Adrenal gland (tissue), 12 donors: ENCODE measurements around the gene TMEM150C. TPM values are rescaled to one million over a fixed set of nuclear protein-coding genes. Genes with fewer than 3 reads are reported as not detected.

ENCODE experiments used
- DNase-seq, 7 donors: peaks; one replicate each; pipeline ENCODE4 v3.0.0-alpha.2; 2019 to 2020
- H3K27ac ChIP-seq, 5 donors: fragments of 200-600 bp; sonication (generic) in 4 of 5; 1 replicate in 3 of 5; 2 replicates in 2 of 5; pipeline versions ENCODE4 v1.5.1 to v1.8.0; 2016 to 2020; ENCODE audit warnings: mild to moderate bottlenecking in 1 of 5
- H3K27me3 ChIP-seq: fragments of 200-600 bp; 2 replicates; pipeline ENCODE4 v1.8.0; 2021
- H3K36me3 ChIP-seq, 2 donors: fragments of 200-600 bp; replicated peaks in 1 of 2; 1 replicate in 1 of 2; 2 replicates in 1 of 2; pipeline versions ENCODE4 v1.5.1 to v1.8.0; 2018 to 2022
- H3K4me1 ChIP-seq, 2 donors: fragments of 200-600 bp; replicated peaks in 1 of 2; 1 replicate in 1 of 2; 2 replicates in 1 of 2; pipeline versions ENCODE4 v1.5.1 to v1.8.0; 2018 to 2021
- H3K4me3 ChIP-seq, 4 donors: fragments of 200-600 bp; sonication (generic) in 3 of 4; one replicate each; pipeline ENCODE4 v1.5.1; 2016 to 2018
- H3K9me3 ChIP-seq, 3 donors: fragments of 200-600 bp; sonication (generic) in 1 of 3; replicated peaks in 1 of 3; 1 replicate in 2 of 3; 2 replicates in 1 of 3; pipeline versions ENCODE4 v1.5.1 to v1.8.0; 2016 to 2021
- POLR2A ChIP-seq, 2 donors: fragments of 450-650 bp; IDR thresholded peaks; one replicate each; pipeline ENCODE4 v1.6.1; 2017; ENCODE audit warnings: antibody characterized with exemption in 2 of 2, mild to moderate bottlenecking in 2 of 2, moderate library complexity in 1 of 2
- WGBS, 4 donors: extraction: QIAGEN DNeasy Blood & Tissue Kit in 2 of 4; methylation state at CpG; one replicate each; pipeline versions ENCODE4 v1.1.5 to v1.1.7; 2013 to 2017; 5-methylcytosine and 5-hydroxymethylcytosine counted together
- intact Hi-C, 2 donors: fragments of 100-400 bp; cut with DNase I; formaldehyde crosslinking; loops; one replicate each; pipeline versions ENCODE4 v1.14.1 to v1.15.0; 2022 to 2023
- polyA plus RNA-seq, 3 donors: library from polyadenylated mRNA; stranded (reverse); fragments of 200-250 nt in 2 of 3; fragments of 350-450 nt in 1 of 3; fragmentation: Illumina TruSeq in 1 of 3; extraction: RNeasy Lipid Tissue Mini Kit (QIAGEN cat#74804) in 1 of 3; gene quantifications; one replicate each; pipeline ENCODE4 v1.2.3, GENCODE V29; 2013 to 2014
- total RNA-seq, 9 donors: library from RNA; depleted of rRNA in 4 of 9; stranded (reverse); fragments of >200 nt in 4 of 9; fragments of 120-200 nt in 1 of 9; fragmentation: NEBNext Ultra II Directional in 1 of 9; extraction: Animal tissue kit (Norgen Biotek cat#: 25700) in 1 of 9; gene quantifications; one replicate each; pipeline versions ENCODE4 v1.1.0 to v1.2.4, GENCODE V29; 2013 to 2023
- TF ChIP-seq, protein P1 (sequence below), 6 experiments: fragments of 450-650 bp in 4 of 6; fragments of 200-600 bp in 2 of 6; sonication (generic) in 1 of 6; IDR thresholded peaks; 1 replicate in 5 of 6; 2 replicates in 1 of 6; pipeline versions ENCODE4 v1.5.1 to v1.8.0; 2016 to 2021; ENCODE audit warnings: antibody characterized with exemption in 6 of 6, mild to moderate bottlenecking in 2 of 6, moderate library complexity in 1 of 6
- donor health status: healthy with polysubstance abuse.
- donor health status: Bipolar disorder and iron deficiency.
- donor health status: DM: yes; HTN: yes; CAD: no.
- donor health status: DM: no; HTN: no; CAD: no.
- donor health status: DM: no; HTN: no; CAD: no.
- donor health status: DM: yes; HTN: yes; CAD: no.

The TMEM150C gene
- total and polyA plus RNA-seq, 12 donors, result 8.0 to 254 (median 76.0) TPM

GRCh38 chr4:82519776-82520175 is 42.0 kb downstream of the TMEM150C start:
- H3K27ac ChIP-seq, result peak overlapping the region in 2 of 5 donors; percentile 7 to 19
- H3K9me3 ChIP-seq, result no peaks in the 10 kb centered on the region
- peaks cover 12 to 17% of the 10 kb centered on the region in 2 donors for H3K4me1 ChIP-seq
- no peak overlapping the region for H3K4me3 ChIP-seq
- WGBS, 4 donors, result 30 to 34% (median 32%) methylated on average over 2 of the region's 2 CpGs
- TF ChIP-seq, protein P1, sequence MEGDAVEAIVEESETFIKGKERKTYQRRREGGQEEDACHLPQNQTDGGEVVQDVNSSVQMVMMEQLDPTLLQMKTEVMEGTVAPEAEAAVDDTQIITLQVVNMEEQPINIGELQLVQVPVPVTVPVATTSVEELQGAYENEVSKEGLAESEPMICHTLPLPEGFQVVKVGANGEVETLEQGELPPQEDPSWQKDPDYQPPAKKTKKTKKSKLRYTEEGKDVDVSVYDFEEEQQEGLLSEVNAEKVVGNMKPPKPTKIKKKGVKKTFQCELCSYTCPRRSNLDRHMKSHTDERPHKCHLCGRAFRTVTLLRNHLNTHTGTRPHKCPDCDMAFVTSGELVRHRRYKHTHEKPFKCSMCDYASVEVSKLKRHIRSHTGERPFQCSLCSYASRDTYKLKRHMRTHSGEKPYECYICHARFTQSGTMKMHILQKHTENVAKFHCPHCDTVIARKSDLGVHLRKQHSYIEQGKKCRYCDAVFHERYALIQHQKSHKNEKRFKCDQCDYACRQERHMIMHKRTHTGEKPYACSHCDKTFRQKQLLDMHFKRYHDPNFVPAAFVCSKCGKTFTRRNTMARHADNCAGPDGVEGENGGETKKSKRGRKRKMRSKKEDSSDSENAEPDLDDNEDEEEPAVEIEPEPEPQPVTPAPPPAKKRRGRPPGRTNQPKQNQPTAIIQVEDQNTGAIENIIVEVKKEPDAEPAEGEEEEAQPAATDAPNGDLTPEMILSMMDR (IDR thresholded peaks at IDR 0.05), result no peak
- TF ChIP-seq POLR2A (IDR thresholded peaks at IDR 0.05), result no peak
- H3K27me3 ChIP-seq, result no peaks in the 10 kb centered on the region
- no peak for DNase-seq
- intact Hi-C loops, result no loop called here
- H3K36me3 ChIP-seq, result no peaks in the 10 kb centered on the region

DNA sequence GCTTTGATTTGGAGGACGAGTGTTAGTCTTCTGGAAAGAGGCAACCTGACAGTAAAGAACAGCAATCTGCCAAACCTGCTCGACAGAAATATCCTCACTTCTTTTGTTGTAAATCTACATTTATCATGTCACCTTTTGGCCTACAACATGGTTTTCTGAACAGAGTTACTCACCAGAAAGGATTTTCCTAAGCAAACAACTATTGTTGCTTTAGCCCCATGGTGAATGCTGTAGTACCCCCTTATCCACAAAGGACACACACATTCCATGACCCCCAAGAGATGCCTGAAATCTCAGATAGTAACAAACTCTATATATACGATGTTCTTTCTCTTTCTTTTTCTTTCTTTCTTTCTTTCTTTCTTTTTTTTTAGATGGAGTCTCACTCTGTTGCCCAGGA is 42.7 kb downstream of the TMEM150C start:
- WGBS, 4 donors, result 50 to 59% (median 57%) methylated on average over 3 of the region's 3 CpGs
- no peak for TF ChIP-seq POLR2A (IDR thresholded peaks at IDR 0.05)
- TF ChIP-seq, protein P1 (IDR thresholded peaks at IDR 0.05), result no peak
- intact Hi-C loops, result no loop called here
- Histone ChIP-seq H3K36me3 (no peaks in the 10 kb centered on the region), H3K27me3 (no peaks in the 10 kb centered on the region), H3K4me1 (peaks cover 12 to 17% of the 10 kb centered on the region in 2 donors), H3K9me3 (no peaks in the 10 kb centered on the region), H3K4me3 (no peak overlapping the region), H3K27ac (peak overlapping the region in 1 of 5 donors; percentile 19)
- no peak for DNase-seq

- intact Hi-C loops, result no loop called here
- no peak for DNase-seq
- Histone ChIP-seq H3K4me3 (no peak overlapping the region), H3K4me1 (peaks cover 16 to 17% of the 10 kb centered on the region in 2 donors), H3K9me3 (no peaks in the 10 kb centered on the region), H3K27ac (no peak overlapping the region), H3K36me3 (no peaks in the 10 kb centered on the region), H3K27me3 (no peaks in the 10 kb centered on the region)
- 45 to 55% (median 53%) methylated on average over 2 of the region's 2 CpGs for WGBS, 4 donors
- TF ChIP-seq, protein P1 (IDR thresholded peaks at IDR 0.05), result no peak
- TF ChIP-seq POLR2A (IDR thresholded peaks at IDR 0.05), result no peak
Observed at GRCh38 chr4:82517043-82517442, 44.7 kb downstream of the TMEM150C start.

GRCh38 chr4:82515705-82516104 is 46.1 kb downstream of the TMEM150C start:
- no peak for DNase-seq
- intact Hi-C loops, result no loop called here
- Histone ChIP-seq H3K36me3 (no peaks in the 10 kb centered on the region), H3K27ac (no peak overlapping the region), H3K9me3 (no peaks in the 10 kb centered on the region), H3K4me1 (peaks cover 16 to 17% of the 10 kb centered on the region in 2 donors), H3K4me3 (no peak overlapping the region), H3K27me3 (no peaks in the 10 kb centered on the region)
- TF ChIP-seq POLR2A (IDR thresholded peaks at IDR 0.05), result no peak
- TF ChIP-seq, protein P1 (IDR thresholded peaks at IDR 0.05), result no peak
- WGBS, 4 donors, result 55 to 84% (median 76%) methylated on average over 3 of the region's 3 CpGs
